ENCODE measurements around the gene DCLK1.

Gene DCLK1

GRCh38 chr13:36131222-36131930, at the start of gene DCLK1:
Gene DCLK1 (minus strand): TSS chr13:36131382.
- DNase-seq (ENCODE audit: low read depth in 2 of 2), result no peak

- DNase-seq (ENCODE audit: low read depth in 2 of 2), result no peak
Measured at GRCh38 chr13:36175621-36176020, 44.4 kb upstream of the DCLK1 start.

- DNase-seq (ENCODE audit: low read depth in 2 of 2), result no peak
Measured at GRCh38 chr13:36174923-36175322, 43.7 kb upstream of the DCLK1 start.

- DNase-seq (ENCODE audit: low read depth in 2 of 2), result no peak
Measured at GRCh38 chr13:36173571-36174322, 42.6 kb upstream of the DCLK1 start.

- DNase-seq (ENCODE audit: low read depth in 2 of 2), result no peak
Measured at GRCh38 chr13:36166046-36166445, 34.9 kb upstream of the DCLK1 start.

- DNase-seq (ENCODE audit: low read depth in 2 of 2), result no peak
Measured at GRCh38 chr13:36163809-36164308, 32.7 kb upstream of the DCLK1 start.

- no peak for DNase-seq (ENCODE audit: low read depth in 2 of 2)
Measured at GRCh38 chr13:36163286-36163685, 32.1 kb upstream of the DCLK1 start.

- DNase-seq (ENCODE audit: low read depth in 2 of 2), result no peak
Measured at GRCh38 chr13:36160297-36160696, 29.1 kb upstream of the DCLK1 start.

GRCh38 chr13:36158611-36159010, 27.4 kb upstream of the DCLK1 start:
- DNase-seq (ENCODE audit: low read depth in 2 of 2), result no peak

GRCh38 chr13:36157480-36157879, 26.3 kb upstream of the DCLK1 start:
- DNase-seq (ENCODE audit: low read depth in 2 of 2), result no peak

GRCh38 chr13:36154567-36155291, 23.5 kb upstream of the DCLK1 start:
- no peak for DNase-seq (ENCODE audit: low read depth in 2 of 2)

- DNase-seq (ENCODE audit: low read depth in 2 of 2), result no peak
Measured at GRCh38 chr13:36151591-36151990, 20.4 kb upstream of the DCLK1 start.

GRCh38 chr13:36148446-36148845, 17.3 kb upstream of the DCLK1 start:
- no peak for DNase-seq (ENCODE audit: low read depth in 2 of 2)

GRCh38 chr13:36147330-36147729, 16.1 kb upstream of the DCLK1 start:
- DNase-seq (ENCODE audit: low read depth in 2 of 2), result no peak

GRCh38 chr13:36146511-36147269, 15.5 kb upstream of the DCLK1 start:
- no peak for DNase-seq (ENCODE audit: low read depth in 2 of 2)

GRCh38 chr13:36143738-36144137, 12.6 kb upstream of the DCLK1 start:
- no peak for DNase-seq (ENCODE audit: low read depth in 2 of 2)

GRCh38 chr13:36142735-36143134, 11.6 kb upstream of the DCLK1 start:
- no peak for DNase-seq (ENCODE audit: low read depth in 2 of 2)

GRCh38 chr13:36135876-36136275, 4.7 kb upstream of the DCLK1 start:
- DNase-seq (ENCODE audit: low read depth in 2 of 2), result no peak

- no peak for DNase-seq (ENCODE audit: low read depth in 2 of 2)
Measured at GRCh38 chr13:36134632-36135031, 3.5 kb upstream of the DCLK1 start.

- no peak for DNase-seq (ENCODE audit: low read depth in 2 of 2)
Measured at GRCh38 chr13:36133950-36134626, 2.9 kb upstream of the DCLK1 start.

GRCh38 chr13:36132376-36132775, 1.2 kb upstream of the DCLK1 start:
- DNase-seq (ENCODE audit: low read depth in 2 of 2), result no peak
